DMS114 treated with DMSO at 0.1 percent for 48 hours (cell line): ENCODE data around the gene TSC22D2.
"Not testable (repeated sequence)": the region's sequence is repeated elsewhere in the genome, so short reads cannot be mapped to it uniquely, and the experiment has no call there.

ENCODE experiments used
- DNase-seq: peaks from one replicate; lab custom pipeline; 2025; ENCODE audit not compliant: unreplicated experiment; lab: John Stamatoyannopoulos, UW

Gene TSC22D2

GRCh38 chr3:150446470-150446977, 38.4 kb downstream of the TSC22D2 start:
- no peak for DNase-seq

- DNase-seq, result no peak
Observed at GRCh38 chr3:150447084-150447483, 39.0 kb downstream of the TSC22D2 start.

- DNase-seq, result no peak
Observed at GRCh38 chr3:150447631-150448465, 39.8 kb downstream of the TSC22D2 start.

- DNase-seq, result no peak
Observed at GRCh38 chr3:150449169-150449721, 41.1 kb downstream of the TSC22D2 start.

GRCh38 chr3:150450916-150451315, 42.8 kb downstream of the TSC22D2 start:
- DNase-seq, result no peak

GRCh38 chr3:150451329-150452048, 43.4 kb downstream of the TSC22D2 start:
- DNase-seq, result no peak

- DNase-seq, result no peak
Observed at GRCh38 chr3:150453353-150453752, 45.3 kb downstream of the TSC22D2 start.

GRCh38 chr3:150454085-150454484, 46.0 kb downstream of the TSC22D2 start:
- no peak for DNase-seq

GRCh38 chr3:150454622-150455021, 46.5 kb downstream of the TSC22D2 start:
- no peak for DNase-seq

GRCh38 chr3:150455341-150455740, 47.2 kb downstream of the TSC22D2 start:
- DNase-seq, result no peak

GRCh38 chr3:150458001-150458400, 49.9 kb downstream of the TSC22D2 start:
- no peak for DNase-seq

- no peak for DNase-seq
Observed at GRCh38 chr3:150460484-150460883, 52.4 kb downstream of the TSC22D2 start.

GRCh38 chr3:150461399-150461798, 53.3 kb downstream of the TSC22D2 start:
- no peak for DNase-seq

- DNase-seq, result no peak
Observed at GRCh38 chr3:150462108-150462507, 54.0 kb downstream of the TSC22D2 start.

GRCh38 chr3:150464684-150465083, 56.6 kb downstream of the TSC22D2 start:
- no peak for DNase-seq

GRCh38 chr3:150467381-150467780, 59.3 kb downstream of the TSC22D2 start:
- no peak for DNase-seq

- no peak for DNase-seq
Observed at GRCh38 chr3:150469031-150469930, 61.2 kb downstream of the TSC22D2 start.

- DNase-seq, result no peak
Observed at GRCh38 chr3:150469931-150470740, 62.0 kb downstream of the TSC22D2 start.

- DNase-seq, result no peak
Observed at GRCh38 chr3:150472421-150472820, 64.3 kb downstream of the TSC22D2 start.

- DNase-seq, result not testable (repeated sequence)
Observed at GRCh38 chr3:150473161-150473560, 65.1 kb downstream of the TSC22D2 start.
